Mesendoderm (in vitro differentiated cells): ENCODE data around the gene MPP3.

ENCODE experiments used
- DNase-seq: peaks from one replicate; pipeline ENCODE4 v3.0.0; 2013
- H2AK5ac ChIP-seq: 2 replicates; pipeline ENCODE4 v1.6.1; 2013; ENCODE audit warnings: low read length, inconsistent platforms
- H2BK120ac ChIP-seq: 2 replicates; pipeline ENCODE4 v1.6.1; 2013; ENCODE audit warnings: low read depth, mild to moderate bottlenecking, low read length, moderate library complexity, mixed read lengths
- H2BK15ac ChIP-seq: replicated peaks from 2 replicates; pipeline ENCODE4 v1.6.1; 2013; ENCODE audit warnings: low read depth, mild to moderate bottlenecking, moderate library complexity
- H2BK5ac ChIP-seq: 2 replicates; pipeline ENCODE4 v1.6.1; 2013; ENCODE audit warnings: low read length, inconsistent platforms
- H3K18ac ChIP-seq: 2 replicates; pipeline ENCODE4 v1.6.1; 2013; ENCODE audit warnings: mild to moderate bottlenecking, low read length, mixed read lengths
- H3K23ac ChIP-seq: one replicate; pipeline ENCODE4 v1.6.1; 2013; ENCODE audit warnings: low read length
- H3K27ac ChIP-seq: 2 replicates; pipeline ENCODE4 v1.5.1; 2013; ENCODE audit warnings: low read depth, mild to moderate bottlenecking, inconsistent platforms, low read length, moderate library complexity
- H3K27me3 ChIP-seq: 2 replicates; pipeline ENCODE4 v1.6.1; 2013; ENCODE audit warnings: low read length, control low read depth, mild to moderate bottlenecking, inconsistent platforms; ENCODE audit not compliant: insufficient read depth, poor library complexity
- H3K36me3 ChIP-seq: 2 replicates; pipeline ENCODE4 v1.6.1; 2013; ENCODE audit warnings: low read length, inconsistent platforms; ENCODE audit not compliant: control insufficient read depth, insufficient read depth
- H3K4ac ChIP-seq: one replicate; pipeline ENCODE4 v1.6.1; 2013; ENCODE audit warnings: low read depth, mild to moderate bottlenecking, low read length, moderate library complexity
- H3K4me1 ChIP-seq: 2 replicates; pipeline ENCODE4 v1.6.1; 2013; ENCODE audit warnings: low read depth, low read length, inconsistent platforms; ENCODE audit not compliant: control insufficient read depth
- H3K4me2 ChIP-seq: 2 replicates; pipeline ENCODE4 v1.6.1; 2013; ENCODE audit warnings: low read length
- H3K4me3 ChIP-seq: 2 replicates; pipeline ENCODE4 v1.5.1; 2013; ENCODE audit warnings: mild to moderate bottlenecking, low read length
- H3K56ac ChIP-seq: one replicate; pipeline ENCODE4 v1.6.1; 2013; ENCODE audit warnings: low read length
- H3K79me1 ChIP-seq: 2 replicates; pipeline ENCODE4 v1.6.1; 2013; ENCODE audit warnings: low read length, inconsistent platforms
- H3K79me2 ChIP-seq: 2 replicates; pipeline ENCODE4 v1.6.1; 2013; ENCODE audit warnings: mild to moderate bottlenecking, low read length; ENCODE audit not compliant: control insufficient read depth, insufficient read depth
- H3K9ac ChIP-seq: 2 replicates; pipeline ENCODE4 v1.6.1; 2013; ENCODE audit warnings: low read length, inconsistent platforms
- H4K5ac ChIP-seq: one replicate; pipeline ENCODE4 v1.6.1; 2013; ENCODE audit warnings: low read length
- H4K8ac ChIP-seq: one replicate; pipeline ENCODE4 v1.6.1; 2013; ENCODE audit warnings: low read depth, mild to moderate bottlenecking, control low read depth, low read length, moderate library complexity
- WGBS: extraction: QIAGEN DNeasy Blood & Tissue Kit; methylation state at CpG from one replicate; pipeline ENCODE4 v1.1.7; 2013; ENCODE audit warnings: low lambda C conversion rate, missing lambda C conversion rate; ENCODE audit not compliant: insufficient coverage; ENCODE audit errors: extremely low coverage; 5-methylcytosine and 5-hydroxymethylcytosine counted together

The MPP3 gene

DNA sequence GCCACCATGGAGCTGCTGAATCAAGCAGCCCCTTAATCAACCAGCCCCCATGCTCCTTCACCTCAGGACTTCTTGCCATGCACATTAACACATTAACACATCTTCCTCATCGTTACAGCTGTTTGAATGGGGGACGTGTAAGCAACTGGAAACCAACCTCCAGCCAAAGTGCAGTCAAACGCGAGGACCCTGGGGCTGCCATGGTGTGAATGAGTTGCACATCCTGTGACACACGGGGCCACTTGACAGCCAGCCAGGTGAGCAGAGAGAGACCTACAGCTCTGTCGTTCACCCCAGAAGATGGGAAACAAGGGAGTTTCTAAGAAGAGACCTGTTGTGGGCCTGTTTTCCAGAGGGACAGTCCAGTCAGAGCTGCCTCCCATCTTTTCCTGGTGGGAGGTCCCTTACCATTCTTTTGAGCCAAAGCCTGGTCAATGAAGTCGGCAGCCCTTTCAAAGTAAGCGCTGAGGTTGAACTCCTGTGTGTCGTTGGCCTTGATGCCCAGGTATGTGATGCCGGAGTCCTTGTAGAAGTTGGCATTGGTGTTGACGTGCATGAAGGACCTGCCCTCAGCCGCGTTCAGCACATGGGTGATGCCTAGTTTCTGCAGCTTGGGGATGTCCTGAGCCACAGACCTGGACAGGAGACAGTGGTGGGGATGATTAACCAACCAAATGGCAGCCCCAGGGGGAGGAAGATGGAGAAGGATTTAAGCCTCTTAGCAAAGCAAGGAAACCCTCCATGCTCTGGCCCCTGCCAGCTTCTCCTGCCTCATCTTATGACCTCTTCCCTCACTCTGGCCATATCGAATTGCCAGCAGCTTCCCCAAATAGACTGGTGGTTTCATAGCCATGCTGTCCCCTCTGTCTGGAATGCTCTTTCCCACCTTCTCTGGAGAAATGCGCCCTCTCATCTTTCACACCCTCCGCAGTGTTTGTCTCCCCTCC, 58.4 kb downstream of the MPP3 start:
- Histone ChIP-seq H3K79me1 (peaks cover 12% of the 10 kb centered on the region), H3K79me2 (peaks cover 3% of the 10 kb centered on the region), H3K18ac (no peak overlapping the region), H3K27ac (no peak overlapping the region), H3K4me1 (peaks cover 3% of the 10 kb centered on the region), H3K4me3 (no peak overlapping the region), H3K23ac (no peak overlapping the region), H3K56ac (no peak overlapping the region), H3K4me2 (no peak overlapping the region), H2BK120ac (no peak overlapping the region), H4K8ac (no peak overlapping the region), H3K9ac (no peak overlapping the region), H4K5ac (no peak overlapping the region), H2BK5ac (no peak overlapping the region), H2AK5ac (no peak overlapping the region), H3K27me3 (no peaks in the 10 kb centered on the region), H3K36me3 (no peaks in the 10 kb centered on the region), H3K4ac (no peak overlapping the region), H2BK15ac (no peak overlapping the region)
- DNase-seq = no peak
- WGBS = no CpG with 5 or more reads among the region's 16 CpGs

DNA sequence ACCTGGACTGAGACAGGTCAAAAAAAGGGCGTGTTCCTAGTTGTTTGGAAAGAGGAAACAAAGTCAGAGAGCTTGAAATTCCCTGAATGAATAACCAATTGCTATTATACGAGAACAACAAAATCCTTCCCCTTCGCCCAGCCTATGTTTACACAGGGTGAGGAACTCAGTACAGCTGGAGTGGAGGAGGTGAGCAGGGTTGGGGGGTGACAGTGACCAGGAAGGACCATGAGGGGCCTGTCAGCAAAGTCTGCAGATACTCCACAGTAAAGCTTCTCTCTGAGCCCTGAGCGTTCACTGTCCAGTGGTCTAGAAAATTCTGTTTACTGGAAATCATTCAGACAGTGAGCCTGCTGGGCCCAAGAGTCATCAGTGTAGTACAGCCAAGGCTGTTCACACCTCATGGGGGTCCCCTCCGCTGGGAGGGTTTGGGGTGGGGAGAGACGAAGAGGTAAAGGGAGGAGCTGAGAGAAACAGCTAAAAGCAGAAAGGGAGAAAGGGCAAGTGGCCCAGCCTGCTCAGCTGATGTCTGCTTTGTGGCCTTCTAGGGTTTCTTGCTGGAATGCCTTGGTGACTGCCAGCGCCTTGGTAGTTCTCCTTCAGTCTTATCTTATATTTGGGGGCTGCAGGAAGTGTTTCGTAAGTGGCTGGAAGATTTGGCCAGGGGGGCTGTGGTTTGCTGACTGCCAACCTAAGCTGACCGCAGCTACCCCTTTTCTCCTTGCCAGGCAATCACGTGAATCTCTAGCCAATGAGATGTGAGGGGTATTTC, 59.9 kb downstream of the MPP3 start:
- Histone ChIP-seq H3K27me3 (no peaks in the 10 kb centered on the region), H3K56ac (no peak overlapping the region), H4K8ac (no peak overlapping the region), H3K79me1 (peaks cover 12% of the 10 kb centered on the region), H2BK120ac (no peak overlapping the region), H3K4me1 (no peaks in the 10 kb centered on the region), H3K4me2 (no peak overlapping the region), H2BK5ac (no peak overlapping the region), H3K9ac (no peak overlapping the region), H3K4me3 (no peak overlapping the region), H2BK15ac (no peak overlapping the region), H3K36me3 (peaks cover 2% of the 10 kb centered on the region), H2AK5ac (no peak overlapping the region), H3K27ac (no peak overlapping the region), H3K79me2 (peaks cover 3% of the 10 kb centered on the region), H3K23ac (no peak overlapping the region), H4K5ac (no peak overlapping the region), H3K18ac (no peak overlapping the region), H3K4ac (no peak overlapping the region)
- no CpG with 5 or more reads among the region's 10 CpGs for WGBS
- no peak for DNase-seq

DNA sequence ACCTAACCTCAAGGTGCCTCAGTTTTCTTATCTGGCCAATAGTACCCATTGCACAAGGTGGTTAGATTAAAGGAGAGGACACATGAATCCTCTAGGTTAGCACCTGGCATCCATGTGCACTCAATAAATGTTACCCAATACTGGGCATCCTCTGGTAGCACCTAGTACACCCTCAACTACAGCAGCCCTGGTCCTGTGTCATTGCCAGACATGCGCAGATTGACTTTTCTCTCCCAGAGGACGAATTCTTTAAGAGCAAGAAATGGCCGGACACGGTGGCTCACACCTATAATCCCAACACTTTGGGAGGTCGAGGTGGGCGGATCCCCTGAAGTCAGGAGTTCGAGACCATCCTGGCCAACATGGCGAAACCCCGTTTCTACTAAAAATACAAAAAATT, 61.5 kb downstream of the MPP3 start:
- H2BK120ac ChIP-seq = no peak overlapping the region
- no peak overlapping the region for H4K5ac ChIP-seq
- H3K4me2 ChIP-seq = no peak overlapping the region
- H3K79me1 ChIP-seq = peaks cover 6% of the 10 kb centered on the region
- H2BK15ac ChIP-seq = no peak overlapping the region
- H3K27ac ChIP-seq = no peak overlapping the region
- H3K56ac ChIP-seq = no peak overlapping the region
- H3K4me1 ChIP-seq = no peaks in the 10 kb centered on the region
- no peak overlapping the region for H3K23ac ChIP-seq
- H3K18ac ChIP-seq = no peak overlapping the region
- H3K9ac ChIP-seq = no peak overlapping the region
- no CpG with 5 or more reads among the region's 9 CpGs for WGBS
- no peaks in the 10 kb centered on the region for H3K27me3 ChIP-seq
- no peak overlapping the region for H2AK5ac ChIP-seq
- no peak for DNase-seq
- H4K8ac ChIP-seq = no peak overlapping the region
- H3K4me3 ChIP-seq = no peak overlapping the region
- H2BK5ac ChIP-seq = no peak overlapping the region
- peaks cover 2% of the 10 kb centered on the region for H3K36me3 ChIP-seq
- no peaks in the 10 kb centered on the region for H3K79me2 ChIP-seq
- H3K4ac ChIP-seq = no peak overlapping the region

DNA sequence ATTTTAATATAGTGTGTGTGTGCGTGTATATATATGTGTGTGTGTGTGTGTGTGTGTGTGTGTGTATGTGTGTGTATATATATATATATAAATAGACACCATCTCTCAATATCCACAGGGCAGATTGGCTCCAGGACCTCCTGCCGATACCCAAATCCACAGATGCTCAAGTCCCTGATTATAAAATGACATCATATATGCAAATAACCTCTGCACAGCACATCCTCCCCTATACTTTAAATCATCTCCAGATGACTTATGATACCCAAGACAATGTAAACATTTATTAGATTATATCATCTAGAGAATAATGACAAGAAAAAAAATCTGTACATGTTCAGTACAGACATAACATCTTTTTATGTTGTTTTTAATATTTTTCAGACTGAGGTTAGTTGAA, 62.0 kb downstream of the MPP3 start:
- Histone ChIP-seq H4K8ac (no peak overlapping the region), H3K9ac (no peak overlapping the region), H3K4me3 (no peak overlapping the region), H3K79me1 (peaks cover 1% of the 10 kb centered on the region), H4K5ac (no peak overlapping the region), H3K4me1 (no peaks in the 10 kb centered on the region), H2BK15ac (no peak overlapping the region), H2AK5ac (no peak overlapping the region), H3K79me2 (no peaks in the 10 kb centered on the region), H3K4ac (no peak overlapping the region), H3K4me2 (no peak overlapping the region), H3K27me3 (no peaks in the 10 kb centered on the region), H2BK5ac (no peak overlapping the region), H3K56ac (no peak overlapping the region), H3K27ac (no peak overlapping the region), H3K23ac (no peak overlapping the region), H3K36me3 (peaks cover 2% of the 10 kb centered on the region), H3K18ac (no peak overlapping the region), H2BK120ac (no peak overlapping the region)
- no CpG with 5 or more reads among the region's 2 CpGs for WGBS
- DNase-seq = no peak

DNA sequence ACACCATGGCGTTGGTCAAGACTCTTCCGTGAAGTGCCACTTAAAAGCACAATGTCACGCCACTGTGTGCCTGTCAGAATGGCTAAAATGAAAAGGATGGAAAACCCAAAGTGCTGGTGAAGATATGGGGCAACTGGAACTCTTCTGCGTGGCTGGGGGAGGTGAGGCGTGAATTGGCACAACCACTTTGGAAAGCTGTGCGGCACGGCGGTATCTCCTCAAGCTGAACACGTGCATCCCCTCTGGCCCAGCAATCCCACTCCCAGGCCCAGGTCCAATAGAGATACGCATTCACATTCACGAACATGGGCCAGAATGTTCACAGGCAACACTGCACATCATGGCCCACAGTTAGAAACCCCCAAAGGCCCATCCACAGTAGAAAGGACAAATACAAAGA, 63.1 kb downstream of the MPP3 start:
- Histone ChIP-seq H3K4me1 (no peaks in the 10 kb centered on the region), H3K4me3 (no peak overlapping the region), H2AK5ac (no peak overlapping the region), H2BK120ac (no peak overlapping the region), H4K8ac (no peak overlapping the region), H3K4ac (no peak overlapping the region), H3K4me2 (no peak overlapping the region), H2BK5ac (no peak overlapping the region), H3K79me1 (no peaks in the 10 kb centered on the region), H3K27ac (no peak overlapping the region), H3K23ac (no peak overlapping the region), H3K36me3 (peaks cover 2% of the 10 kb centered on the region), H3K79me2 (no peaks in the 10 kb centered on the region), H2BK15ac (no peak overlapping the region), H3K9ac (no peak overlapping the region), H3K56ac (no peak overlapping the region), H3K27me3 (no peaks in the 10 kb centered on the region), H4K5ac (no peak overlapping the region), H3K18ac (no peak overlapping the region)
- no CpG with 5 or more reads among the region's 11 CpGs for WGBS
- no peak for DNase-seq
